IMR-90 (cell line): ENCODE results near the gene ZNF836. TPM values are rescaled to one million over a fixed set of nuclear protein-coding genes. Genes with fewer than 3 reads are reported as not detected.

Source experiments
- ATAC-seq: fragments of 200-7000 bp; cut with Tn5 transposase; 2 replicates; pipeline ENCODE4 v1.9.1; 2020; ENCODE audit warnings: low read depth, mild to moderate bottlenecking, moderate library complexity
- BruUV-seq: library from RNA; stranded (reverse); fragments of 400-500 nt; replicated peaks from 2 replicates; lab custom pipeline; 2021; lab: Mats Ljungman, UMichigan
- CTCF ChIA-PET: fragments of 300-600 bp; formaldehyde crosslinking; extraction: SDS; loops from one replicate; lab custom pipeline; 2021; ENCODE audit warnings: antibody characterized with exemption; lab: Yijun Ruan, JAX
- POLR2A ChIA-PET: fragments of 300-600 bp; sonication (Branson Sonifier 250); formaldehyde crosslinking; loops from one replicate; lab custom pipeline; 2022; ENCODE audit warnings: antibody characterized with exemption; ENCODE audit not compliant: unreplicated experiment; lab: Charles Lee
- DNase-seq: peaks from one replicate; pipeline ENCODE4 v3.0.0; 2013
- H2AFZ ChIP-seq: replicated peaks from 2 replicates; pipeline ENCODE3; 2013; ENCODE audit warnings: low read length, mild to moderate bottlenecking; ENCODE audit not compliant: poor library complexity
- H2AK5ac ChIP-seq: 2 replicates; pipeline ENCODE4 v1.6.1; 2013; ENCODE audit warnings: low read depth, low read length, inconsistent platforms
- H2AK9ac ChIP-seq: replicated peaks from 2 replicates; pipeline ENCODE3; 2013; ENCODE audit warnings: mild to moderate bottlenecking, low read depth, low read length, moderate library complexity; ENCODE audit not compliant: poor library complexity
- H2BK120ac ChIP-seq: 2 replicates; pipeline ENCODE4 v1.6.1; 2013; ENCODE audit warnings: low read depth, low read length, inconsistent platforms
- H2BK15ac ChIP-seq: 3 replicates; pipeline ENCODE4 v1.6.1; 2013; ENCODE audit warnings: low read depth, low read length, inconsistent platforms
- H2BK20ac ChIP-seq: 2 replicates; pipeline ENCODE4 v1.6.1; 2013; ENCODE audit warnings: low read depth, mild to moderate bottlenecking, inconsistent platforms, low read length, moderate library complexity
- H2BK5ac ChIP-seq: 2 replicates; pipeline ENCODE4 v1.6.1; 2013; ENCODE audit warnings: mild to moderate bottlenecking, low read depth, low read length, inconsistent platforms; ENCODE audit not compliant: poor library complexity, severe bottlenecking
- H3K14ac ChIP-seq: replicated peaks from 2 replicates; pipeline ENCODE4 v1.6.1; 2013; ENCODE audit warnings: low read depth, low read length, inconsistent platforms
- H3K18ac ChIP-seq: 2 replicates; pipeline ENCODE4 v1.6.1; 2013; ENCODE audit warnings: low read depth, low read length, control low read depth
- H3K23ac ChIP-seq: 2 replicates; pipeline ENCODE4 v1.6.1; 2013; ENCODE audit warnings: low read depth, low read length, inconsistent platforms
- H3K27ac ChIP-seq: 2 replicates; pipeline ENCODE4 v1.5.1; 2013; ENCODE audit warnings: mild to moderate bottlenecking, control low read depth, low read length; ENCODE audit not compliant: insufficient read depth
- H3K27me3 ChIP-seq: 2 replicates; pipeline ENCODE4 v1.6.1; 2013; ENCODE audit warnings: low read length; ENCODE audit not compliant: control insufficient read depth, insufficient read depth
- H3K36me3 ChIP-seq: 2 replicates; pipeline ENCODE4 v1.6.1; 2013; ENCODE audit warnings: low read length, mixed read lengths; ENCODE audit not compliant: control insufficient read depth, insufficient read depth
- H3K4ac ChIP-seq: 2 replicates; pipeline ENCODE4 v1.6.1; 2013; ENCODE audit warnings: low read depth, low read length, inconsistent platforms
- H3K4me1 ChIP-seq: 2 replicates; pipeline ENCODE4 v1.6.1; 2013; ENCODE audit warnings: low read length, mixed read lengths; ENCODE audit not compliant: control insufficient read depth, insufficient read depth
- H3K4me2 ChIP-seq: 2 replicates; pipeline ENCODE4 v1.6.1; 2013; ENCODE audit warnings: low read depth, mild to moderate bottlenecking, control low read depth, low read length, moderate library complexity
- H3K4me3 ChIP-seq: 2 replicates; pipeline ENCODE4 v1.5.1; 2013; ENCODE audit warnings: low read depth, mild to moderate bottlenecking, control low read depth, low read length, moderate library complexity; ENCODE audit not compliant: insufficient read depth
- H3K56ac ChIP-seq: 2 replicates; pipeline ENCODE4 v1.6.1; 2013; ENCODE audit warnings: low read length, inconsistent platforms; ENCODE audit not compliant: insufficient read depth; ENCODE audit errors: extremely low read depth
- H3K79me1 ChIP-seq, 2 experiments: 2 replicates each; pipeline ENCODE4 v1.6.1; 2013; ENCODE audit warnings: low read length in 2 of 2, inconsistent platforms in 1 of 2, low read depth in 1 of 2
- H3K9ac ChIP-seq: 2 replicates; pipeline ENCODE4 v1.6.1; 2013; ENCODE audit warnings: low read depth, low read length, control low read depth
- H3K9me1 ChIP-seq: 2 replicates; pipeline ENCODE4 v1.6.1; 2013; ENCODE audit warnings: low read length, inconsistent platforms; ENCODE audit not compliant: insufficient read depth
- H3K9me3 ChIP-seq: 2 replicates; pipeline ENCODE4 v1.6.1; 2013; ENCODE audit warnings: low read length; ENCODE audit not compliant: control insufficient read depth, insufficient read depth
- H4K20me1 ChIP-seq: 2 replicates; pipeline ENCODE4 v1.6.1; 2013; ENCODE audit warnings: low read length, inconsistent platforms; ENCODE audit not compliant: insufficient read depth
- H4K5ac ChIP-seq: 2 replicates; pipeline ENCODE4 v1.6.1; 2013; ENCODE audit warnings: mild to moderate bottlenecking, low read depth, low read length, control low read depth
- H4K8ac ChIP-seq, 2 experiments: 2 replicates each; pipeline ENCODE4 v1.6.1; 2013; ENCODE audit warnings: low read depth in 2 of 2, low read length in 2 of 2, control low read depth in 1 of 2, inconsistent platforms in 1 of 2
- H4K91ac ChIP-seq: 2 replicates; pipeline ENCODE4 v1.6.1; 2013; ENCODE audit warnings: low read depth, low read length, inconsistent platforms; ENCODE audit not compliant: insufficient read depth
- BHLHE40 ChIP-seq: fragments of 150-350 bp; IDR thresholded peaks from 2 replicates; pipeline ENCODE4 v1.6.1; 2016; ENCODE audit warnings: mild to moderate bottlenecking, low read depth, low read length
- CEBPB ChIP-seq: IDR thresholded peaks from 2 replicates; pipeline ENCODE4 v1.6.1; 2012; ENCODE audit warnings: low read depth, low read length, improper control_type of control experiment
- CHD1 ChIP-seq: IDR thresholded peaks from 2 replicates; pipeline ENCODE4 v1.6.1; 2012; ENCODE audit warnings: low read depth, low read length, improper control_type of control experiment
- CTCF ChIP-seq: conservative IDR thresholded peaks from 2 replicates; pipeline ENCODE4 v1.5.1; 2012; ENCODE audit warnings: mild to moderate bottlenecking, low read depth, low read length, improper control_type of control experiment
- ELK1 ChIP-seq: fragments of 150-350 bp; IDR thresholded peaks from 2 replicates; pipeline ENCODE4 v1.6.1; 2016; ENCODE audit warnings: low read depth, mild to moderate bottlenecking, low read length, moderate library complexity, borderline replicate concordance
- FOS ChIP-seq: fragments of 150-350 bp; IDR thresholded peaks from 2 replicates; pipeline ENCODE4 v1.6.1; 2016; ENCODE audit warnings: low read depth, low read length
- MAFK ChIP-seq: IDR thresholded peaks from 2 replicates; pipeline ENCODE4 v1.6.1; 2012; ENCODE audit warnings: low read depth, low read length, improper control_type of control experiment
- MAZ ChIP-seq: IDR thresholded peaks from 2 replicates; pipeline ENCODE4 v1.6.1; 2012; ENCODE audit warnings: low read depth, mild to moderate bottlenecking, low read length, improper control_type of control experiment, moderate library complexity, borderline replicate concordance
- MXI1 ChIP-seq: IDR thresholded peaks from 2 replicates; pipeline ENCODE4 v1.6.1; 2012; ENCODE audit warnings: low read depth, mild to moderate bottlenecking, low read length, moderate library complexity, borderline replicate concordance
- NFE2L2 ChIP-seq: fragments of 150-350 bp; IDR thresholded peaks from 2 replicates; pipeline ENCODE4 v1.6.1; 2016; ENCODE audit warnings: low read depth, mild to moderate bottlenecking, low read length
- POLR2A ChIP-seq: IDR thresholded peaks from 2 replicates; pipeline ENCODE4 v1.6.1; 2012; ENCODE audit warnings: mild to moderate bottlenecking, low read depth, low read length
- RAD21 ChIP-seq: IDR thresholded peaks from 2 replicates; pipeline ENCODE4 v1.6.1; 2012; ENCODE audit warnings: low read length, improper control_type of control experiment
- RCOR1 ChIP-seq: IDR thresholded peaks from 2 replicates; pipeline ENCODE4 v1.6.1; 2012; ENCODE audit warnings: mild to moderate bottlenecking, low read length, improper control_type of control experiment; ENCODE audit not compliant: insufficient replicate concordance
- RFX5 ChIP-seq: IDR thresholded peaks from 2 replicates; pipeline ENCODE4 v1.8.0; 2012; ENCODE audit warnings: low read depth, mild to moderate bottlenecking, low read length, moderate library complexity
- SMC3 ChIP-seq: fragments of 150-350 bp; IDR thresholded peaks from 2 replicates; pipeline ENCODE4 v1.6.1; 2016; ENCODE audit warnings: low read depth, mild to moderate bottlenecking, antibody characterized with exemption, low read length, moderate library complexity
- USF2 ChIP-seq: fragments of 150-350 bp; IDR thresholded peaks from 2 replicates; pipeline ENCODE4 v1.6.1; 2017; ENCODE audit warnings: mild to moderate bottlenecking, antibody characterized with exemption, low read length, low read depth
- WGBS, 2 experiments: methylation state at CpG; one replicate each; pipeline versions ENCODE4 v1.1.5 to v1.1.7; 2013; ENCODE audit warnings: missing lambda C conversion rate in 2 of 2; ENCODE audit not compliant: insufficient read length in 1 of 2; ENCODE audit errors: extremely low coverage in 2 of 2; 5-methylcytosine and 5-hydroxymethylcytosine counted together
- dilution Hi-C: fragments of 300-500 bp; cut with HindIII; formaldehyde crosslinking; loops from one replicate; pipeline ENCODE4 v1.14.3; 2018; ENCODE audit warnings: low sequenced_read_pairs; ENCODE audit not compliant: unreplicated experiment
- in situ Hi-C: fragments of 300-500 bp; cut with MboI; formaldehyde crosslinking; loops from 3 replicates; pipeline ENCODE4 v1.14.3; 2019; ENCODE audit warnings: low sequenced_read_pairs, inconsistent platforms, mixed read lengths
- intact Hi-C: fragments of 100-400 bp; cut with micrococcal nuclease; formaldehyde crosslinking; loops from 2 replicates; pipeline ENCODE4 v1.10.0; 2022
- polyA plus RNA-seq, 3 experiments: library from polyadenylated mRNA; depleted of rRNA; stranded (reverse); fragments of >200 nt; gene quantifications; 2 replicates each; pipeline ENCODE4 v1.2.3, GENCODE V29; 2012; ENCODE audit warnings: low replicate concordance in 1 of 3
- total RNA-seq: library from RNA; depleted of rRNA; stranded (reverse); fragments of >200 nt; gene quantifications from 2 replicates; pipeline ENCODE4 v1.2.3, GENCODE V29; 2012

Gene ZNF836
- total and polyA plus RNA-seq, 2 of the 4 experiments (the other 2 are of a cell fraction), result 1.1 to 4.1 TPM

- H3K27ac ChIP-seq, result no peak overlapping the region
- intact Hi-C loops (no loop called here), in situ Hi-C loops (no loop called here), dilution Hi-C loops (no loop called here)
- no peak overlapping the region for H2AK9ac ChIP-seq
- H2BK20ac ChIP-seq, result no peak overlapping the region
- TF ChIP-seq POLR2A, result no peak
- no peak for TF ChIP-seq RCOR1
- TF ChIP-seq MXI1, result no peak
- no peak for TF ChIP-seq CTCF
- no peak for TF ChIP-seq FOS
- TF ChIP-seq CHD1, result no peak
- no peak for TF ChIP-seq RFX5
- no peak for TF ChIP-seq NFE2L2
- TF ChIP-seq SMC3, result no peak
- TF ChIP-seq ELK1, result no peak
- TF ChIP-seq CEBPB, result no peak
- TF ChIP-seq USF2, result no peak
- TF ChIP-seq MAFK, result no peak
- no peak for TF ChIP-seq BHLHE40
- no peak for TF ChIP-seq MAZ
- TF ChIP-seq RAD21, result no peak
- ATAC-seq, result no peak
- H3K36me3 ChIP-seq, result peaks cover 37% of the 10 kb centered on the region
- no peak overlapping the region for H4K91ac ChIP-seq
- no peak overlapping the region for H3K56ac ChIP-seq
- peaks cover 83% of the 10 kb centered on the region for H3K9me3 ChIP-seq
- ChIA-PET CTCF (no interaction called here), POLR2A (no interaction called here)
- H3K9me1 ChIP-seq, result no peaks in the 10 kb centered on the region
- H3K18ac ChIP-seq, result no peak overlapping the region
- no peak overlapping the region for H4K5ac ChIP-seq
- no peak overlapping the region for H2BK15ac ChIP-seq
- no peak for DNase-seq
- no peak overlapping the region for H2BK120ac ChIP-seq
- no peaks in the 10 kb centered on the region for H3K27me3 ChIP-seq
- no TSS peak for BruUV-seq
- H3K79me1 ChIP-seq, result peaks cover 0 to 3% of the 10 kb centered on the region in 2 experiments; a peak in 1 of 4 replicates
- H4K20me1 ChIP-seq, result no peaks in the 10 kb centered on the region
- no peaks in the 10 kb centered on the region for H3K4me1 ChIP-seq
- no peak overlapping the region for H3K14ac ChIP-seq
- no peak overlapping the region for H3K23ac ChIP-seq
- no peak overlapping the region for H3K4ac ChIP-seq
- H2AFZ ChIP-seq, result no peak overlapping the region
- H4K8ac ChIP-seq, result no peak overlapping the region
- H3K4me3 ChIP-seq, result no peak overlapping the region
- H3K9ac ChIP-seq, result no peak overlapping the region
- no peak overlapping the region for H2BK5ac ChIP-seq
- no peak overlapping the region for H3K4me2 ChIP-seq
- WGBS, 2 experiments, result 88% methylated on average over 4 of the region's 12 CpGs; no CpG with 5 or more reads in 1 of the 2 experiments
- H2AK5ac ChIP-seq, result no peak overlapping the region
These were observed 55.8 kb downstream of the ZNF836 start for GRCh38 chr19:52115526-52116053.
